Measurements from ENCODE around the gene DLL4.

DNA sequence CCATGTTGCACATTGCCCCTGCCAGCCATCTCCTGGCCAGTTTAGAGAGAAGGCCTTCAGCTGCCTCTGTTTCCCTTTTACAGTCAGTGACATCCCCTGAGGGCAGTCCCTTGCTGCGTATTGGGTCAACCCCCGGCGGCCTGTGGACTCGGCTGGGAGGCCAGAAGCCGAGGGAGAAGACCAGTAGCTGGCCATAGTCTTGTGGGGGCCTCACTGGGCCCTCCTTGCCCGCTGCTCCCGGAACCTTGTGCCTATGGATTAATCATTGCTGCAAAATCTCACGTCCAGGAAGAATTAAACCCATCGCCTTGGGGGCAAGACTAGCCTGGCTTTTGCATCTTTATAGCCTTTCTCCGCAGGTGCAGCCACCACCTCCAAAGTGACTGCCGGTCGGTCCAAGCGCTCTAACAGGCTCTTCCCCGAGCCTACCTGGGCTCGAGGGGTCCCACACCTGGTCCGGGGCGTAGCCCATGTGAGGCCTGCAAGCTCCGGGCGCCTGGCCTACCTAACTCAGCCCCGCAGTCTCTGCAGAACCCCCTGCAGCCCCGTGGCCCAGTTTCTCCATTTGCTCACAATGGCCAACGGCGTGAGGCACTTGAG is 23.3 kb downstream of the DLL4 start:
- TF ChIP-seq, protein P1, sequence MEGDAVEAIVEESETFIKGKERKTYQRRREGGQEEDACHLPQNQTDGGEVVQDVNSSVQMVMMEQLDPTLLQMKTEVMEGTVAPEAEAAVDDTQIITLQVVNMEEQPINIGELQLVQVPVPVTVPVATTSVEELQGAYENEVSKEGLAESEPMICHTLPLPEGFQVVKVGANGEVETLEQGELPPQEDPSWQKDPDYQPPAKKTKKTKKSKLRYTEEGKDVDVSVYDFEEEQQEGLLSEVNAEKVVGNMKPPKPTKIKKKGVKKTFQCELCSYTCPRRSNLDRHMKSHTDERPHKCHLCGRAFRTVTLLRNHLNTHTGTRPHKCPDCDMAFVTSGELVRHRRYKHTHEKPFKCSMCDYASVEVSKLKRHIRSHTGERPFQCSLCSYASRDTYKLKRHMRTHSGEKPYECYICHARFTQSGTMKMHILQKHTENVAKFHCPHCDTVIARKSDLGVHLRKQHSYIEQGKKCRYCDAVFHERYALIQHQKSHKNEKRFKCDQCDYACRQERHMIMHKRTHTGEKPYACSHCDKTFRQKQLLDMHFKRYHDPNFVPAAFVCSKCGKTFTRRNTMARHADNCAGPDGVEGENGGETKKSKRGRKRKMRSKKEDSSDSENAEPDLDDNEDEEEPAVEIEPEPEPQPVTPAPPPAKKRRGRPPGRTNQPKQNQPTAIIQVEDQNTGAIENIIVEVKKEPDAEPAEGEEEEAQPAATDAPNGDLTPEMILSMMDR (IDR thresholded peaks at IDR 0.05 in 8 of 11, conservative IDR thresholded peaks at IDR 0.05 in 3 of 11) = no peak
- TF ChIP-seq POLR2A (IDR thresholded peaks at IDR 0.05) = no peak

Measured in spleen (tissue), 7 donors.